OCI-LY7 (cell line): ENCODE data around the gene BCO2. TPM values are rescaled to one million over a fixed set of nuclear protein-coding genes. Genes with fewer than 3 reads are reported as not detected.
"Not testable (repeated sequence)": the region's sequence is repeated elsewhere in the genome, so short reads cannot be mapped to it uniquely, and the experiment has no call there.

Source experiments
- BruUV-seq: library from RNA; stranded (reverse); fragments of 400-500 nt; replicated peaks from 2 replicates; lab custom pipeline; 2021; lab: Mats Ljungman, UMichigan
- CTCF ChIA-PET: fragments of 300-600 bp; sonication (Branson Sonifier 250); formaldehyde crosslinking; loops from one replicate; lab custom pipeline; 2022; ENCODE audit warnings: antibody characterized with exemption; ENCODE audit not compliant: unreplicated experiment; lab: Charles Lee
- POLR2A ChIA-PET: fragments of 300-600 bp; sonication (Branson Sonifier 250); formaldehyde crosslinking; loops from one replicate; lab custom pipeline; 2022; ENCODE audit warnings: antibody characterized with exemption; lab: Charles Lee
- DNase-seq: peaks from one replicate; pipeline ENCODE4 v3.0.0-alpha.2; 2015; ENCODE audit warnings: low spot score
- H2AFZ ChIP-seq: fragments of 200-600 bp; sonication (generic), shearing (Covaris generic); 2 replicates; pipeline ENCODE4 v1.6.1; 2014; ENCODE audit warnings: mild to moderate bottlenecking, antibody characterized with exemption, low read length, moderate library complexity
- H3K27ac ChIP-seq: fragments of 200-600 bp; sonication (generic); 2 replicates; pipeline ENCODE4 v1.5.1; 2014; ENCODE audit warnings: mixed run types, low read depth, mild to moderate bottlenecking, moderate library complexity, low read length, inconsistent platforms; ENCODE audit not compliant: poor library complexity, severe bottlenecking
- H3K36me3 ChIP-seq: fragments of 200-600 bp; sonication (generic); 2 replicates; pipeline ENCODE4 v1.6.1; 2014; ENCODE audit warnings: mild to moderate bottlenecking, antibody characterized with exemption, low read length, moderate library complexity, mixed read lengths; ENCODE audit not compliant: insufficient read depth
- H3K4me1 ChIP-seq: fragments of 200-600 bp; sonication (generic); 2 replicates; pipeline ENCODE4 v1.5.1; 2014; ENCODE audit warnings: mild to moderate bottlenecking, low read length; ENCODE audit not compliant: insufficient read depth, poor library complexity, severe bottlenecking
- H3K4me2 ChIP-seq: fragments of 200-600 bp; sonication (generic); 2 replicates; pipeline ENCODE4 v1.6.1; 2014; ENCODE audit warnings: mild to moderate bottlenecking, low read length
- H3K4me3 ChIP-seq: fragments of 200-600 bp; sonication (generic); 2 replicates; pipeline ENCODE4 v1.5.1; 2014; ENCODE audit warnings: mild to moderate bottlenecking, low read depth, low read length; ENCODE audit not compliant: poor library complexity, severe bottlenecking
- H3K79me2 ChIP-seq: fragments of 200-600 bp; sonication (generic); 2 replicates; pipeline ENCODE4 v1.6.1; 2016; ENCODE audit warnings: low read depth, mild to moderate bottlenecking, low read length, moderate library complexity, mixed read lengths; ENCODE audit not compliant: insufficient read depth
- H3K9me2 ChIP-seq: fragments of 200-600 bp; sonication (generic); 2 replicates; pipeline ENCODE4 v1.6.1; 2016; ENCODE audit warnings: mild to moderate bottlenecking, low read length, mixed read lengths; ENCODE audit not compliant: insufficient read depth
- H3K9me3 ChIP-seq: fragments of 200-600 bp; sonication (generic); 2 replicates; pipeline ENCODE4 v1.6.1; 2014; ENCODE audit warnings: mild to moderate bottlenecking, mixed run types, low read length, mixed read lengths
- H4K20me1 ChIP-seq: fragments of 200-600 bp; sonication (generic); 2 replicates; pipeline ENCODE4 v1.6.1; 2014; ENCODE audit warnings: mild to moderate bottlenecking, antibody characterized with exemption, low read length, moderate library complexity, mixed read lengths; ENCODE audit not compliant: insufficient read depth
- CTCF ChIP-seq: fragments of 200-600 bp; sonication (generic); conservative IDR thresholded peaks from 2 replicates; pipeline ENCODE4 v1.5.1; 2014; ENCODE audit warnings: mild to moderate bottlenecking, antibody characterized with exemption, low read length, moderate library complexity, mixed read lengths
- EZH2phosphoT487 ChIP-seq: fragments of 200-600 bp; sonication (generic); IDR thresholded peaks from 2 replicates; pipeline ENCODE4 v1.6.1; 2018; ENCODE audit warnings: low read depth, borderline replicate concordance, mild to moderate bottlenecking, mixed run types, antibody characterized with exemption, low read length, moderate library complexity, mixed read lengths
- intact Hi-C: fragments of 100-400 bp; cut with micrococcal nuclease; formaldehyde crosslinking; loops from one replicate; pipeline ENCODE4 v1.10.0; 2022; ENCODE audit not compliant: unreplicated experiment
- total RNA-seq, 2 experiments: library from RNA; depleted of rRNA in 1 of 2; stranded (reverse); fragments of >200 nt in 1 of 2; shearing (Covaris generic) in 1 of 2; gene quantifications; 2 replicates each; pipeline ENCODE4 v1.2.3, GENCODE V29; 2014 to 2022

The BCO2 gene
- total RNA-seq, 2 experiments from 2014 or later = 0.60 to 1.2 TPM

DNA sequence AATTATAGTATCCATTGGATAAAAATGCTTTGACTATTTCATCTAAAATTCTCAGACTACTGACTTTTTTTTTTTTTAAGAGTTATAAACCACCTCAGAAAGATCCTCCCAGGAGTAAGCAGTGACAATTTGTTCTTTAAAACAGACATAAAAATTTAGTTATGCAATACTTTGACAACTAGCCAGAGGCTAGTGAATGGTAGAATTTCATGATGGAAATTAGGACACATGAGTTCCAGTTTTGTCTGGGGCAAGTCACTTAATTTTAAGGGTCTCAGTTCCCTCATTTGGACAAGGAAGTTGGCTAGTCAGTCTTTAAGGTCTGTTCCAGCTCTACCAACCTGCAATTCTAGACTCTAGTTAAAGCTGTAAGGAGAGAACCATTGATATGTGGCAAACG is 14.3 kb upstream of the BCO2 start:
- Histone ChIP-seq H3K36me3 (no peaks in the 10 kb centered on the region), H3K4me1 (no peaks in the 10 kb centered on the region), H3K79me2 (no peaks in the 10 kb centered on the region), H3K9me2 (no peaks in the 10 kb centered on the region), H3K4me2 (no peak overlapping the region), H3K27ac (no peak overlapping the region), H3K9me3 (no peaks in the 10 kb centered on the region; the same call in 1 of the 2 replicates), H3K4me3 (no peak overlapping the region), H4K20me1 (no peaks in the 10 kb centered on the region), H2AFZ (no peak overlapping the region)
- POLR2A ChIA-PET = no interaction called here
- DNase-seq = no peak
- CTCF ChIA-PET = no interaction called here
- BruUV-seq = no TSS peak
- intact Hi-C loops = no loop called here
- TF ChIP-seq CTCF (no peak), EZH2phosphoT487 (no peak)

DNA sequence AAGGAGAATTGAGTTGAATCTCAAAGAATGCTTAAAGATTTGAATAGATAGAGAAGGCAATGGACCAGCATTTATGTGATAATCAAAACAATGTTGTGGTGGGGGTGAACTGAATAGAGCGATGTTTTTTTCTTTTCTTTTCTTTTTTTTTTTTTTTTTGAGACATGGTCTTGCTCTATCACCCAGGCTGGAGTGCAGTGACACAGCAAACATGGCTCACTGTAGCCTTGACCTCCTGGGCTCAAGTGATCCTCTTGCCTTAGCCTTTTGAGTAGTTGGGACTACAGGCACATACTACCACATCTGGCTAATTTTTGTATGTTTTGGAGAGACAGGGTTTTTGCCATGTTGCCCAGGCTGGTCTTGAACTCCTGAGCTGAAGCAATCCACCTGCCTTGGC is 13.1 kb upstream of the BCO2 start:
- intact Hi-C loops = not testable (repeated sequence)

GRCh38 chr11:112162761-112163546 is 12.4 kb upstream of the BCO2 start:
- Histone ChIP-seq H3K9me2 (no peaks in the 10 kb centered on the region), H3K36me3 (no peaks in the 10 kb centered on the region), H2AFZ (no peak overlapping the region), H3K4me1 (no peaks in the 10 kb centered on the region), H3K9me3 (no peaks in the 10 kb centered on the region), H3K4me2 (no peak overlapping the region), H4K20me1 (no peaks in the 10 kb centered on the region), H3K27ac (no peak overlapping the region), H3K79me2 (no peaks in the 10 kb centered on the region), H3K4me3 (no peak overlapping the region)
- no peak for DNase-seq
- intact Hi-C loops = no loop called here
- no TSS peak for BruUV-seq
- ChIA-PET POLR2A (interaction anchor here (0.6 kb wide), 1 partner anchor 117 kb away, joined by 4 read pairs; no protein-coding TSS in a partner anchor), CTCF (interaction anchor here (0.9 kb wide), 1 partner anchor 11 kb away, joined by 3 read pairs; no protein-coding TSS in a partner anchor)
- TF ChIP-seq EZH2phosphoT487 (no peak), CTCF (no peak)

More for the DNA sequence above, 13.1 kb upstream of the BCO2 start:
- H3K4me2 ChIP-seq, H2AFZ ChIP-seq, CTCF ChIA-PET, POLR2A ChIA-PET, H3K27ac ChIP-seq, H3K9me3 ChIP-seq, DNase-seq, H3K79me2 ChIP-seq, H3K9me2 ChIP-seq, H3K4me3 ChIP-seq, H3K36me3 ChIP-seq, H3K4me1 ChIP-seq, BruUV-seq, H4K20me1 ChIP-seq: not testable (repeated sequence)
